Measurements from ENCODE around the gene ZBTB43.

DNA sequence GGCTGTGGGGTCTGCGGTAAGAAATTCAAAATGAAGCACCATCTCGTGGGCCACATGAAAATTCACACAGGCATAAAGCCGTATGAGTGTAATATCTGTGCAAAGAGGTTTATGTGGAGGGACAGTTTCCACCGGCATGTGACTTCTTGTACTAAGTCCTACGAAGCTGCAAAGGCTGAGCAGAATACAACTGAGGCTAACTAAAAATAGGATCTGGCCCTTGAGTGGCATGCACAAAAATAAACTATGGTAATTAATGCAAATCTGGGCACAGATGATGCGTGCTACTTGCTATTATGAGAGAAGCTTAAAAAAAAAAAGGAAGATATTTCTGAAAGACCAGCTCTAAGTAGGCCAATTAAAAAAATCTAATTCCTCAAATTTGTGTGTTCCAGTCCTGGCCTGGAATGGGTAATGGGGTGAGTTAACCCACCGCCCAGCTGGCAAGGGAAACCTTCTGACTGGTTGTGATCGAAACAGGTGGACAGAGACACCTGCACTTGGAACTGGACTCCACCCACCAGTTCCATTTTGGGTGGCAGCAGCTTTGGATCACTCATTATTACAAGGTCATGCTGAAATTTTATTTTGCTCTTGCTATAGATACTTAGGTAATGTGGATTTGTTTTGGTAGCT lies 29.0 kb downstream of the ZBTB43 start:
- TF ChIP-seq TAF1 (IDR thresholded peaks at IDR 0.05; ENCODE audit: borderline replicate concordance, low read depth, low read length): no peak
- TF ChIP-seq POLR2A (IDR thresholded peaks at IDR 0.05; ENCODE audit: low read depth, low read length): no peak
- TF ChIP-seq POLR2AphosphoS5 (IDR thresholded peaks at IDR 0.05; ENCODE audit: low read depth, low read length): no peak
